HG02973 (cell line): ENCODE results near the gene CITED1.
"Not testable (repeated sequence)": the region's sequence is repeated elsewhere in the genome, so short reads cannot be mapped to it uniquely, and the experiment has no call there.

Experiments used
- ATAC-seq: cut with Tn5 transposase; IDR thresholded peaks from one replicate; pipeline ENCODE4 v1.9.1; 2021; ENCODE audit warnings: moderate library complexity; ENCODE audit not compliant: unreplicated experiment

CITED1 gene

GRCh38 chrX:72305286-72306084, at the start of gene CITED1:
TSS of gene CITED1 (minus strand) at chrX:72305914. CDS start at chrX:72302869, 3,045 bp downstream.
- no peak for ATAC-seq

- ATAC-seq = no peak
These were observed 47.1 kb upstream of the CITED1 start for GRCh38 chrX:72352786-72353185.

GRCh38 chrX:72351606-72352334, 46.1 kb upstream of the CITED1 start:
- no peak for ATAC-seq

GRCh38 chrX:72349190-72349589, 43.5 kb upstream of the CITED1 start:
- peak; percentile 92 for ATAC-seq

GRCh38 chrX:72348247-72348979, 42.7 kb upstream of the CITED1 start:
- no peak for ATAC-seq

GRCh38 chrX:72347366-72347765, 41.7 kb upstream of the CITED1 start:
- ATAC-seq = no peak

GRCh38 chrX:72346302-72346949, 40.7 kb upstream of the CITED1 start:
- no peak for ATAC-seq

GRCh38 chrX:72340626-72341025, 34.9 kb upstream of the CITED1 start:
- no peak for ATAC-seq

GRCh38 chrX:72340041-72340440, 34.3 kb upstream of the CITED1 start:
- no peak for ATAC-seq

GRCh38 chrX:72330131-72330530, 24.4 kb upstream of the CITED1 start:
- ATAC-seq = no peak

- ATAC-seq = no peak
These were observed 21.0 kb upstream of the CITED1 start for GRCh38 chrX:72326605-72327300.

- ATAC-seq = not testable (repeated sequence)
These were observed 13.9 kb upstream of the CITED1 start for GRCh38 chrX:72319651-72320050.

- no peak for ATAC-seq
These were observed 11.4 kb upstream of the CITED1 start for GRCh38 chrX:72317139-72317538.

- no peak for ATAC-seq
These were observed 10.8 kb upstream of the CITED1 start for GRCh38 chrX:72316408-72317110.

- no peak for ATAC-seq
These were observed 9.2 kb upstream of the CITED1 start for GRCh38 chrX:72314881-72315280.

- ATAC-seq = no peak
These were observed 8.3 kb upstream of the CITED1 start for GRCh38 chrX:72313707-72314641.

- ATAC-seq = no peak
These were observed 6.7 kb upstream of the CITED1 start for GRCh38 chrX:72312311-72312940.
